ENCODE results near the gene ZMYND8.
"Not testable (repeated sequence)": the region's sequence is repeated elsewhere in the genome, so short reads cannot be mapped to it uniquely, and the experiment has no call there.

ZMYND8 gene

GRCh38 chr20:47356526-47357295, at the start of gene ZMYND8:
Gene ZMYND8, minus strand, starts transcription at chr20:47356699. Its CDS starts 29 bp downstream, at chr20:47356670.
- DNase-seq: peak; percentile 94

- no peak for DNase-seq
Observed at GRCh38 chr20:47405775-47406325, 49.4 kb upstream of the ZMYND8 start.

DNA sequence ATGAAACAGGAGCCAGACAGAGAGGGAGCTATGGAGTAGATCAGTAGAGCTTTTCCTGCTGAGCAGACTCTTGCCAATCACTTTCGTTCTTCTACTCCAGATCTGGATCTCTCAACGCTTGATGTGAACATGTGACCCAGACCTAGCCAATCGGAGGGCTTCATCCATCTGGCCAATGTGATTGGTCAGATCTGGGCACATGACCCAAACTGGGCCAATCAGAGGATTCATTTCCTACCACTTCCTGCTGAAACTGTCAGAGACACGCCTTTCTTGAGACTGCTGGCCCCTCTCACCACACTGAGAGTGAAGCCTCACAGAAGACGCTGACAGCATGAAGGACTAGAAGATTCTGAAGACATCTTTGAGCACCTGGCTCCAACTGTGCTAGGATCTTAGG, 44.2 kb upstream of the ZMYND8 start:
- DNase-seq: no peak

DNA sequence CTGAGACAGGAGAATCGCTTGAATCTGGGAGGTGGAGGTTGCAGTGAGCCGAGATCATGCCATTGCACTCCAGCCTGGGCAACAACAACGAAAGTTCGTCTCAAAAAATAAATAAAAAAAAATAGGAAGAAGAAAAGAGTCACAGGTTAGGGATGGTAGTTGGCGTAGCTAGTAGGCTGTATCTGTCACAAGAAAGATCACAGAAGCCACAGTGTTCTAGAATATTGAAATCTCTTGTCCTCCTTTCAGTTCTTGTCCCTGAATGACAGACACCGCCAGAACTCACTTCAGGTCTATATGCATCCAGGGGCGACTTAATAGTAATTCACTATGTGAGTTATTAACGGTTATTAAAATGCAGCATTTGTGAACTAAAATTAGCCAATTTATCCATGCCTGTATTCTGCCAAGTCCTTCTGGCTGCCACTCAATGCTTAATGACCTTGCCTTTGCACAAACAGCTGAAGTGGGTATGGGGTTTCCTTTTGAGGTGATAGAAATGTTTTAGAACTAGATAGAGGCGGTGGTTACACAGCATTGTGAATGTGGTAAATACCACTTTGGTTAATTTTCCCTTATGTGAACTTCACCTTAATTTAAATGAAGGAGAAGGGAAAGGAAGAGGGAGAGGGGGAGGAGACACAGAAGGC, 41.3 kb upstream of the ZMYND8 start:
- peak; percentile 37 for DNase-seq

GRCh38 chr20:47396762-47397476, 40.4 kb upstream of the ZMYND8 start:
- no peak for DNase-seq

DNA sequence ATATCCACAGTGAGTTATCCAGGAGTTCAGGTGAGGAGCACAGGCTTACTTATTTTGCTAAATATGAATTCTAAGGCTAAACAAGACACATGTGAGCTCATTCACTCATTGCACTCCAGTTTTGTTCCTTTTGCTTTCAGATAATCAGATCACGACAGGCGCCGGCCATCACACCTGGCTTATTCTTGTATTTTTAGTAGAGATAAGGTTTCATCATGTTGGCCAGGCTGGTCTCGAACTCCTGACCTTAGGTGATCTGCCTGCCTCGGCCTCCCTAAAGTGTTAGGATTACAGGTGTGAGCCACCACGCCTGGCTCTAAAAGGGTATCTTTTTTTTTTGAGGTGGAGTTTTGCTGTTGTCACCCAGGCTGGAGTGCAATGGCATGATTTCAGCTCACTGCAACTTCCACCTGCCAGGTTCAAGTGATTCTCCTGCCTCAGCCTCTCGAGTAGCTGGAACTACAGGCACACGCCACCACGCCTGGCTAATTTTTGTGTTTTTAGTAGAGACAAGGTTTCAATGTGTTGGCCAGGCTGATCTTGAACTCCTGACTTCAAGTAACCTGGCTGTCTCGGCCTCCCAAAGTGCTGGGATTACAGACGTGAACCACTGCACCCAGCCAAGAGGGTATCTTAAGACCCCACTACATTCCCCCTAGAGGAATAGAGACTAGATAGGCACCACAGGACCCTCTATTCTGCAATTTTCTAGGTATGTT, 37.5 kb upstream of the ZMYND8 start:
- DNase-seq: not testable (repeated sequence)

GRCh38 chr20:47392721-47393073, 36.2 kb upstream of the ZMYND8 start:
- no peak for DNase-seq

DNA sequence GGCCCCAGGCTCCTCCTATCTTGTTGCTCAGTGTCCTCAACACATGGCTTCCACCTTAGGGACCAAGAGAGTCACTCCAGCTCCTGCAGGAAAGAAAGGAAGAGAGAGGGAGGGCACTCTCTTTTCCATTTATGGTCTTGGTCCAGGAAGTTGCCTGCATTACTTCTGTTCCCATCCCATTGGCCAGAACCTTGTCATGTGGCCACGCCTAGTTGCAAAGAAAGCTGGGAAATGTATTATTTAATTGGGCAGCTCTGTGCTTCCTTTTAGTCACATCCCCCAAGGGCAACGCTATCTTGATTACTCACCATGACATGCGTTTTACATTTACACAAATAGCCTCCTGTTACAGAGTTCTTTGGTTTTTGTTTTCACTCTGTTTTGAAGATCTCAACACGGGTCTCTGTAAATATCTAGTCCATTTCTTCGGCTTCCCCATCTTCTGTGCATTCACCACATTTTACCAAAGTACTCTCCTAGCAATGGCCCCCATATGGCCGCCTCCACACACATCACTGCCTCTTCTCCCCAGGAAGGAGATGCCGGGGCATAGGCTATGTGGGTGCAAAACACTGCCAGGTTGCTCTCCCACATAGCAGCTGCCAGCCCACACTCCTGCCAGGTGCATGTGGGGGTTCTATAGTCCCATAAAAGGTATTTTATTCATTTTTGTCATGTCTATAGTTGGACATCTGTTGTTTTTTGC, 35.7 kb upstream of the ZMYND8 start:
- DNase-seq: no peak

GRCh38 chr20:47391276-47392010, 34.9 kb upstream of the ZMYND8 start:
- no peak for DNase-seq

- no peak for DNase-seq
Observed at GRCh38 chr20:47389867-47390347, 33.4 kb upstream of the ZMYND8 start.

GRCh38 chr20:47385968-47386367, 29.5 kb upstream of the ZMYND8 start:
- not testable (repeated sequence) for DNase-seq

DNA sequence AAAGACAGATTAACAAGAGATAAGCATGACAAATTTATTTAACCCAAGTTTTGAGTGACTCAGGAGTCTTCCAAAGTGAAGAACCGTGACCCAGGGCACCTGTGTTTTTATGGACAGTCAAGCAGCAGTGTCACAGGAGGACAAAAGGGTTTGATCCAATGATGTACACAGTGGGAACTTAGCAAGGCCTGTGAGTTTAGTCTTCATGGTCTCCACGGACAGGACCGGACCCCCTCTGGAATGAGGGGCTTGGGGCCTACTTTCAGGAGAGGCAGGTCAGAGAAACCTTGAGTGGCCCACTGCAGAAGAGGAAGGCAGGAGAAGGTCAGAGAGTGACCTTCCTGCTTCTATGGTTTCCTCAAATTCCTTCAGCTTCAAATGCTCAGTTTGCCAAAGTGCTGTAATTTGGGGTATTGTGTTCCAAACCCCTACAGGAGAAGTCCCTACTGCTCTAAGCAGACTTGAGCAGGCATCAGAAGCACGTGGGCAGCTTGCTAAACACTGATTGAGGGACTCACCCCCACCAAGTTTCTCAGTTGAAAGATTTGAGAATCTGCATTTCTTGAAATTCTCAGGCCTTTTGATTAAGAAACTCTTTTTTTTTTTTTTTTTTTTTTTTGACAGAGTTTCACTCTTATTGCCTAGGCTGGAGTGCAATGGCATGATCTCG, 26.4 kb upstream of the ZMYND8 start:
- no peak for DNase-seq

DNA sequence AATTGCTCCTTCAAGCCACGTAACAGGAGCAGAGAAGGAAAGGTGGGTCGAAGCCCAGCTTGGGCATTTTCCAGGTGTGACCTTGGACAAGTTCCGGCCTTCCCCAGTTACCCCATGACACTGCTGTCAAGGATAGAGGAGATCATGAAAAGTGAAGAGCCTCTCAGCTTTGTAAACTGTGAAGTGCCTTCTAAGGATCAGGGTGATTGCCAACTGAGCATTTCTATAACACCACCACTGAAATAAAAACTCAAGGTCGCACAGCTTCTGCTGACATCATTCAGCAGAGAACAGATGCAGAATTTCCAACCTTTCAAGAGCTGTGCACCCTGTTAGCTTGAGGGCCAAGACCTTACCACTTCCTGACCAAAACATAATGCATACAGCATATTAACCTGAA, 24.0 kb upstream of the ZMYND8 start:
- no peak for DNase-seq

DNA sequence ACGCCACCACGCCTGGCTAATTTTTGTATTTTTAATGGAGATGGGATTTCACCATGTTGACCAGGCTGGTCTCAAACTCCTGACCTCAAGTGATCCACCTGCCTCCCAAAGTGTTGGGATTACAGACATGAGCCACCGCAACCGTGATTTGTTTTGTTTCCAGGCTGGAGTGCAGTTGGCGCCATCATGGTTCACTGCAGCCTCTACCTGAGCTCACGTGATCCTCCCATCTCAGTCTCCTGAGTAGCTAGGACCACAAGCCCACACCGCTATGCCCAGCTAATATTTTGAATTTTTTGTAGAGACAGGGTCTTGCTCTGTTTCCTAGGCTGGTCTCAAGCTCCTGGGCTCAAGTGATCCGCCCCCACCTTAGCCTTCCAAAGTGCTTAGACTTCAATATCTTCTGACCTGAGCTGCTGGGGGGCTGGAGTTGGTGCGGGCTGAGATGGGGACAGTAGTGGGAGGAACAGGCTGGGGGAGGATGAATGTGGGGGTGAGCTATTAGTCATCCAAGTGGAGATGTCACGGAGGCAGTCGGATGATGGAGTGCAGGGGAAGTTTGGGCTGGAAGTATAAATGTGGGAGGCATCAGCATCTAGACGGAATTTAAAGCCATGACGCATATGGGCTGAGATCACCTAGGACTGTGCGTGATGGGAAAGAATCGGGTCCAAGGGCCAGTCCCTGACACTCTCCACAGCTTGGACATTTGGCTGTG, 23.1 kb upstream of the ZMYND8 start:
- no peak for DNase-seq

DNA sequence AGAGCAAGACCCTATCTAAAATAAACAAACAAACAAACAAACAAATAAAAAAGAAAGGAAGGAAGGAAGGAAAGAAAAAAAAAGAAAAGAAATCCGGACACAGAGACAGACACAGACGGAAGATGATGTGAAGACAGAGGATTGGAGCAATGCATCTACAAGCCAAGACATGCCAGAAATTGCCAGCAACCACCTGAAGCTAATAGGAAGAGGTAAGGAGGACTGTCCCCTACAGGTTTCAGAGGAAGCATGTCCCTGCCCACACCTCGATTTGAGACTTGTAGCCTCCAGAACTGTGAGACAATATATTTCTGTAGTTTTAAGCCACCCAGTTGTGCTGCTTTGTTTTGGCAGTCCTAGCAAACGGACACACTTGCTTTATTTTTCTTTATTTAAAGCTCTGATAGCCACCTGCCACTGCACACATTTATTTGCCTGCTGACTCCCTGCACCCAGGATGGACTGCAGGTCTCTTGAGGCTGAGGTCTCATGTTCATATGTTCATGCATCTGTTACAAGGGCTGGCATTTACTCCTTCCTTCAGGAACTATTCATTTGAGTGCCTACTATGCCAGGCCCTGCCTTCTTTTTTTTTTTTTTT, 20.7 kb upstream of the ZMYND8 start:
- no peak for DNase-seq

- not testable (repeated sequence) for DNase-seq
Observed at GRCh38 chr20:47376096-47376643, 19.7 kb upstream of the ZMYND8 start.

DNA sequence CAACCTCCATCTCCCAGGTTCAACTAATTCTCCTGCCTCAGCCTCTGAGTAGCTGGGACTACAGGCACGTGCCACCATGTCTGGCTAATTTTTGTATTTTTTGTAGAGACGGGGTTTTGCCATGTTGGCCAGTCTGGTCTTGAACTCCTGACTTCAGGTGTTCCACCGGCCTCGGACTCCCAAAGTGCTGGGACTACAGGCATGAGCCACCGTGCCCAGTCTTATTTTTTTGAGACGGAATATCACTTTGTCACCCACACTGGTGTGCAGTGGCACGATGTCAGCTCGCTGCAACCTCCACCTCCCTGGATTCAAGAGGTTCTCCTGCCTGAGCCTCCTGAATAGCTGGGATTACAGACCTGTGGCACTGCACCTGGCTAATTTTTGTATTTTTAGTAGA, 17.6 kb upstream of the ZMYND8 start:
- DNase-seq: not testable (repeated sequence)

DNA sequence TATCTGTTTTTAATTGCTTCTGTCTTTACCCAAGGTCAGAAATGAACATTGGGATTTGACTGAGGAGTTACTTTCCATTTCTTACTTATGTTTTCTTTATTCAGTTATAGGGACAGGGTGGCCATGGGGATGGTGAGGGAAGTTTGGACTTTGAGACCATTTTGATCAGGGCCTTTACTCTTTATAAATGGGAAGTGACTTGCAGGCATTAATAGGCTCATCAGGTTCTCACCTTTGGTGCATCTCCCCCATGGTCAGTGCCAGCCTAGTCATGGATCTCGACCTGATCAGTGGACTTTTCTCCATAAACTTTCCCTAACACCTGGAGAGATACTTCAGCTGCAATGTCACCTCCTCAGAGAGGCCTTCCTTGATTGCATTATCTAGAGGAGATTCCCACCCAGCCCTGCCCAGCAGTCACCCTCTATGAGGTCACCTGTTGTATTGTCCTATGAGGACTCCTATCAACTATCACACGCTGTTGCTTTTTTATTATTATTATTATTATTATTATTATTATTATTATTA, 16.8 kb upstream of the ZMYND8 start:
- no peak for DNase-seq
